ENCODE measurements around the gene NUP160. TPM values are rescaled to one million over a fixed set of nuclear protein-coding genes. Genes with fewer than 3 reads are reported as not detected.
"Not testable (repeated sequence)": the region's sequence is repeated elsewhere in the genome, so short reads cannot be mapped to it uniquely, and the experiment has no call there.

NUP160 gene
- total RNA-seq, 1 donor from 2014 or later: 27.8 TPM

- DNase-seq (ENCODE audit: low read depth, low spot score): no peak
These were observed 50.5 kb downstream of the NUP160 start for GRCh38 chr11:47797633-47798032.

GRCh38 chr11:47791774-47792430 lies 56.2 kb downstream of the NUP160 start:
- DNase-seq (ENCODE audit: low read depth, low spot score): no peak

DNA sequence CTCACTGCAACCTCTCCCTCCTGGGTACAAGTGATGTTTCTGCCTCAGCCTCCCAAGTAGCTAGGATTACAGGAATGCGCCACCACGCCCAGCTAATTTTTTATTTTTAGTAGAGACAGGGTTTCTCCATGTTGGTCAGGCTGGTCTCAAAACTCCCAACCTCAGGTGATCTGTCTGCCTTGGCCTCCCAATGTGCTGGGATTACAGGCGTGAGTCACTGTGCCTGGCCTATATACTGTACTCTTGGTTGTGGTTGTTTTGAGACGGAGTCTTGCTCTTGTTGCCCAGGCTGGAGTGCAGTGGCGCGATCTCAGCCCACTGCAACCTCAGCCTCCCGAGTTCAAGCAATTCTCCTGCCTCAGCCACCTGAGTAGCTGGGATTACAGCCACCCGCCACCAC lies 58.1 kb downstream of the NUP160 start:
- DNase-seq (ENCODE audit: low read depth, low spot score): not testable (repeated sequence)

- DNase-seq (ENCODE audit: low read depth, low spot score): no peak
These were observed 60.0 kb downstream of the NUP160 start for GRCh38 chr11:47788181-47788580.

DNA sequence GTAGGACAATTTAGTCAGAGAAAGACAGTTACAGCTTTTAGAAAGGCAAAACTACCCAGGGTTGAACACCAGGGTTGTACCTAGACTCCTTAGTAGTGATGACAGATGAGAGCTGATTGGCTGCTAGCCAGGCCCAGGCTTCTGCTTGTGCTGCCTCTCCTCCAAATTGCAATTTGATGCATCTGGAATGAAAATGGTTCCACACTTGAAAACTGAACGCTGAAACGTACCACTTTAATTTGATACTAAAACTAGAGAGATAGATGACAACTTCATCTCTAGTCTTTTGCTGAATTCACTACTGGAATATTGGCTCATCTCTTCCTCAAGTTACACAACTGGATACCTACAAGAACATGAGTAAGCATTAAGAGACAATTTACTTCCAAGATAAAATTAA lies 61.8 kb downstream of the NUP160 start:
- no peak for DNase-seq (ENCODE audit: low read depth, low spot score)

GRCh38 chr11:47784785-47785381 lies 63.3 kb downstream of the NUP160 start:
- DNase-seq (ENCODE audit: low read depth, low spot score): no peak

GRCh38 chr11:47783087-47783610 lies 65.0 kb downstream of the NUP160 start:
- no peak for DNase-seq (ENCODE audit: low read depth, low spot score)

- DNase-seq (ENCODE audit: low read depth, low spot score): no peak
These were observed 69.2 kb downstream of the NUP160 start for GRCh38 chr11:47778878-47779483.

GRCh38 chr11:47775240-47775869 lies 72.8 kb downstream of the NUP160 start:
- DNase-seq (ENCODE audit: low read depth, low spot score): no peak

DNA sequence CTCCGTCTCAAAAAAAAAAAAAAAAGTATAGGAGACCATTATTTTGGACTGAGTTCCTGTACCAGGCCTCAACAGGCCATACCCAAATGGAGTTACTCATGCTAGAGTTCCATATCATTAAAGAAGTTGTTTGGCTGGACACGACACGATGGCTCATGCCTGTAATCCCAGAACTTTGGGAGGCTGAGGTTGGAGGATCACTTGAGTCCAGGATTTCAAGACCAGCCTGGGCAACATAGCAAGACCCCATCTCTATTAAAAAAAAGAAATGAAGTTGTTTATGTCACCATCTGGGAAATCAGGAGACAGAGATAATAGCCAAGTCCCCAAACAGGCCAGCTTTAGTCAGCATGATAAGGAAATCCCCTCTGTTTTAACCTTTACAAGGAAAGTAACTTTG lies 74.3 kb downstream of the NUP160 start:
- no peak for DNase-seq (ENCODE audit: low read depth, low spot score)

DNA sequence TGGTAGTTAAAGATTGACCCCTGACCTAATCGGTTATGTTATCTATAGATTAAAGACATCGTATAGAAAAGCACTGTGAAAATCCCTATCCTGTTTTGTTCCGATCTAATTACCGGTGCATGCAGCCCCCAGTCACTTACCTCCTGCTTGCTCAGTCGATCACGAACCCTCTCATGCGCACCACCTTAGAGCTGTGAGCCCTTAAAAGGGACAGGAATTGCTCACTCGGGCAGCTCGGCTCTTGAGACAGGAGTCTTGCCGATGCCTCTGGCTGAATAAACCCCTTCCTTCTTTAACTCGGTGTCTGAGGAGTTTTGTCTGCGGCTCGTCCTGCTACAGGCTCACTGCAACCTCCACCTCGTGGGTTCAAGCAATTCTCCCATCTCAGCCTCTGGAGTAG lies 78.6 kb downstream of the NUP160 start:
- not testable (repeated sequence) for DNase-seq (ENCODE audit: low read depth, low spot score)

GRCh38 chr11:47768101-47768612 lies 80.0 kb downstream of the NUP160 start:
- DNase-seq (ENCODE audit: low read depth, low spot score): peak; percentile 82

DNA sequence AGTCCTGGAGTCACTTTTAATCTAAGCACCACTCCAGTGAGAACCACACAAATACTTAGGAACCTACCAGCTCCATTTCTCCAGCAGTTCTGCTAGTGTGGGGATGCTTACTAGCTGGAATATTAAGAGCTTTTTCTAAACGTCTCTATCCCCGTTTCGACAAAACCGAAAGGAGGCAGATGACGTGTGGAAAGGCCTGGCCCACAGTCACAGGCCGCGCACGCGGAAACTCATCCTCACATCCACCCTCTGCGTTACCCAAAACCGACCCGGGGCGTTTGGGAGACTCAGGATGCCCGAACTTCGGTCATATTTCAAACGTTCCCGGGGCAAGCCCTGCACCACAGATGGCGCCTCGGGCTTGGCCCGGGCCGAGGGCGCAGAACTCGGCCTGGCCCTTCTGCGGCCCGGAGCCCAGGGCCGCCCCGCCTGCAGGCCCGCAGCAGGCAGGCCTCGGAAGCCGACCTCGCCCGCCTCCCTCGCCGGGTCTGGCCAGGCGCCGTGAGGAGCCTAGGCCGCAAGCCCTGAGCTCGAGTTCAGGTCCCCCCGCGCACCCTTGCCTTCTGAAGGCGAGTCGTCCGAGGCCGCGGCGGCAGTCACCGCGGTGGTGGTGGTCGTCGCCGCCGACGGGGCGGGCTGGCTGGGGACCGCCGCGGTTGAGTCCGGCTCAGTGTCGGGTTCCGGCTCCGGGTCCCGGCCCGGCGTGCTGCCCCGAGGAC lies 81.5 kb downstream of the NUP160 start:
- peak; percentile 10 for DNase-seq (ENCODE audit: low read depth, low spot score)

DNA sequence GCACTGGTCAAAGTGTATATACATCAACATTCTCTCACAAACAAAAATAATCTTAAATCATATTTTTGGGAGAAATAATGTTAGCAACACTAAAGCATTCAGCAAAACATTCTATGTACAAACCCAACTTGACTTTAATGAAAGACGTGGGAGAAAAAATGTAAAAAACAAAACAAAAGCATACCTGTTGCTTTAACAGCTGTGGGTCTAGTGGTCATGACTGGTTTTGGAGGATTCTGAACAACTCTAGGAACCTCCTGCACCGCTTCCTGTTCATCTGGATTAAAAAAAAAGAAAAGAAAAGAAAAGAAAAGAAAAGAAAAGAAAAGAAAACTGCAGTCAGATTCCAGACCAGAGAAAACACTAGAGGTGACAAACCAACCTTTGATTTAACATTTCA lies 83.1 kb downstream of the NUP160 start:
- DNase-seq (ENCODE audit: low read depth, low spot score): no peak

- not testable (repeated sequence) for DNase-seq (ENCODE audit: low read depth, low spot score)
These were observed 88.9 kb downstream of the NUP160 start for GRCh38 chr11:47759291-47759690.

GRCh38 chr11:47756208-47756607 lies 91.9 kb downstream of the NUP160 start:
- no peak for DNase-seq (ENCODE audit: low read depth, low spot score)

GRCh38 chr11:47750725-47751124 lies 97.4 kb downstream of the NUP160 start:
- no peak for DNase-seq (ENCODE audit: low read depth, low spot score)

GRCh38 chr11:47742494-47742893 lies 105.7 kb downstream of the NUP160 start:
- DNase-seq (ENCODE audit: low read depth, low spot score): not testable (repeated sequence)

DNA sequence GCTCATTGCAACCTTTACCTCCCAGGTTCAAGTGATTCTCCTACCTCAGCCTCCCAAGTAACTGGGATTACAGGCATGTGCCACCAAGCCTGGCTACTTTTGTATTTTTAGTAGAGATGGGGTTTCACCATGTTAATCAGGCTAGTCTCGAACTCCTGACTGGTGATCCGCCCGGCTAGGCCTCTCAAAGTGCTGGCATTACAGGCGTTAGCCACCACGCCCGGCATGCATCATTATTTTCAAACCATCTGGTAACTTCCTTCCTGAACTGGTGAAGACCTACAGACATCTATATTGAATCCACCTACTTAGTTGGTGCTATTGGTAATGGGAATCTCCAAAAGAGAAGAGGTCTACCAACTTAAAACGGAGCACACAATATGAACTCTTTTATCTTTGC lies 110.3 kb downstream of the NUP160 start:
- DNase-seq (ENCODE audit: low read depth, low spot score): not testable (repeated sequence)

GRCh38 chr11:47732271-47732670 lies 115.9 kb downstream of the NUP160 start:
- no peak for DNase-seq (ENCODE audit: low read depth, low spot score)

DNA sequence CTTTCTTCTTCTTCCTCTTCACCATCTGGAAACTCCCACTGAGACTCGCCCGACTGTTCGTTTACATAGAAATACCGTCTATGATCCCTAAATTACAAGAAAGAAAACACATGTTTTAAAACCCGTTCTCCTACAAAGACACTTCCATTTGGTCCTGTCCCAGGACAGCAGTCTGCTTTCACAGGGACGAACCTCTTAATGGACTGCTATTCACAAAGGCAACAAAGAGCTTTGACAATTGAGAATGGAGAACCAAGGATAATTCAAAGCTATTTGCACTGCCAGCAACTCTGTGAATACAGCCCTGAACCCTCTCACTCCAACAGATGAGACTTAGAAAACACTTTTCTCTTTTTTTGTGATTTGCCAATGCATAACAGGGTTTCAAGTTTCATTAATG lies 116.7 kb downstream of the NUP160 start:
- DNase-seq (ENCODE audit: low read depth, low spot score): no peak

Measured in pulmonary artery endothelial cell (primary cell).